Measurements from ENCODE around the gene DISC1. TPM values are rescaled to one million over a fixed set of nuclear protein-coding genes. Genes with fewer than 3 reads are reported as not detected.

DISC1 gene
- total RNA-seq, 1 experiment from 2014 or later = 2.1 TPM

DNA sequence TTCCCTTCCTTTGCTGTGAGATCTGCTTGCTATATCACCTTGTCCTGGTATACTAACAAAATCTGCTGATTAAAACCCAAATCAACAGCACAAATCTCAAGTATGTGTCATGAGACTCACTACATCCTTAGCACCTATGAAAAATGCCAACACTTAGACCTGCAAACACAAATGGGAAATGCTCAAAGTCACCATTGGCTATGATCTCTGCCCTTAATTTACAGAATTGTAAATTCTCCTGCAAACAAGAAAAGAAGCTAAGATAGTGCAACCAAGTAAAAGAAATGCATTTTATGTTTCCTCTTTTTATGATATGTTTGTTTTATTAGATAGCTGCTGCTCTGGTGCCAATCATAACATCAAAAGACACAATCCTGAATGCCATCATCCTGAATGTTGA, 80.8 kb downstream of the DISC1 start:
- no peaks in the 10 kb centered on the region for H3K9me3 Mint-ChIP-seq (ENCODE audit: unreplicated experiment)
- POLR2A ChIA-PET = interaction anchor here (0.7 kb wide), 1 partner anchor 875 kb away, joined by 3 read pairs; no protein-coding TSS in a partner anchor
- no peaks in the 10 kb centered on the region for H3K36me3 Mint-ChIP-seq (ENCODE audit: insufficient read depth, unreplicated experiment)
- peaks cover 32% of the 10 kb centered on the region for H3K27me3 Mint-ChIP-seq (ENCODE audit: insufficient read depth, unreplicated experiment)
- no TSS peak for BruUV-seq (replicated peaks)
- DNase-seq (ENCODE audit: unreplicated experiment) = no peak
- no peak for TF ChIP-seq CTCF (IDR thresholded peaks at IDR 0.05; ENCODE audit: unreplicated experiment)
- CTCF ChIA-PET = interaction anchor here (0.7 kb wide), 1 partner anchor 15 kb away, joined by 3 read pairs; no protein-coding TSS in a partner anchor
- no peak overlapping the region for H3K4me3 Mint-ChIP-seq (ENCODE audit: unreplicated experiment)
- H3K27ac Mint-ChIP-seq (ENCODE audit: low read depth, unreplicated experiment) = no peak overlapping the region
- peaks cover 15% of the 10 kb centered on the region for H3K4me1 Mint-ChIP-seq (ENCODE audit: insufficient read depth, unreplicated experiment)
- intact Hi-C loops (cut with micrococcal nuclease) = no loop called here

DNA sequence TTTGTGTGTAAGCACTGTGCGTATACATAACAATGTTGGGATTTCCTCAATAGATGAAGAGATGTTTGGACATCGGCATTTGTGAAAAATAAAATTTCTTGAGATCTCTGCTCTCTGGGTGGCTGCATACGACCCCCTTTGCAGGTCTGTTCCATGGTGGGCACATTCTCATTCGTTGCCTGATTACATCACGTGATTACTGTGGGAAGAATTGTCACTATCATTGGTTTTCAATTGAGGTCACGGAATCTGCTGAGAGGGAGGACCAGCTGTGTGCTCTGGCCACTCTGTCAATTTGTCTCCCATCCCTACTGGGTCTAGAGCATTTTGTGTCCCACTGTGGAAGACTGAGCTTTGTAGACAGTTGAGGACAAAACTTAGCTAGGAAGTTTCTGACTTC, 81.8 kb downstream of the DISC1 start:
- Mint-ChIP-seq H3K27ac (ENCODE audit: low read depth, unreplicated experiment) (no peak overlapping the region), H3K9me3 (ENCODE audit: unreplicated experiment) (no peaks in the 10 kb centered on the region), H3K4me3 (ENCODE audit: unreplicated experiment) (no peak overlapping the region), H3K36me3 (ENCODE audit: insufficient read depth, unreplicated experiment) (no peaks in the 10 kb centered on the region), H3K4me1 (ENCODE audit: insufficient read depth, unreplicated experiment) (peaks cover 9% of the 10 kb centered on the region), H3K27me3 (ENCODE audit: insufficient read depth, unreplicated experiment) (peaks cover 42% of the 10 kb centered on the region)
- ChIA-PET POLR2A (interaction anchor here (1.8 kb wide), 1 partner anchor 11 kb away, joined by 5 read pairs; no protein-coding TSS in a partner anchor), CTCF (interaction anchor here (0.6 to 1.2 kb wide), 4 partner anchors 18 to 610 kb away, joined by 3 to 6 read pairs (median 4); no protein-coding TSS in a partner anchor)
- no peak for DNase-seq (ENCODE audit: unreplicated experiment)
- no peak for TF ChIP-seq CTCF (IDR thresholded peaks at IDR 0.05; ENCODE audit: unreplicated experiment)
- BruUV-seq (replicated peaks) = no TSS peak
- intact Hi-C loops (cut with micrococcal nuclease) = no loop called here

DNA sequence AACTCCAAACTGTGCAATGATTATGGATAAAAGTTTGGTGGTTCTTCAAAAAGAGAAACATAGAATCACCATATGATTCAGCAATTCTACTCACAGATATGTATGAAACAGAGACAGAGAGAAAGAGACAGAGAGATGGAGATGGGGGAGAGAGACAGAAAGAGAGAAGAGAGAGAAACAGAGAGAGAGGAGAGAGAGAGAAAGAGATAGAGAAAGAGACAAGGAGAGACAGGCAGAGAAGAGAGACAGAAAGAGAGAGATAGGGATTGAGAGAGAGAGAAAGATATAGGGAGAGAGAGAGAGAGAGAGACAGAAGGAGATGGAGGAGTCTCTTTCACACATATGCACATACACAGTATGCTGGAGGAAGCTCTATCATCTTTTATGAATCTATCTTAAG, 87.8 kb downstream of the DISC1 start:
- Mint-ChIP-seq H3K4me3 (ENCODE audit: unreplicated experiment) (no peak overlapping the region), H3K4me1 (ENCODE audit: insufficient read depth, unreplicated experiment) (no peaks in the 10 kb centered on the region), H3K9me3 (ENCODE audit: unreplicated experiment) (no peaks in the 10 kb centered on the region), H3K27me3 (ENCODE audit: insufficient read depth, unreplicated experiment) (peaks cover 42% of the 10 kb centered on the region), H3K27ac (ENCODE audit: low read depth, unreplicated experiment) (no peak overlapping the region), H3K36me3 (ENCODE audit: insufficient read depth, unreplicated experiment) (no peaks in the 10 kb centered on the region)
- intact Hi-C loops (cut with micrococcal nuclease) = no loop called here
- TF ChIP-seq CTCF (IDR thresholded peaks at IDR 0.05; ENCODE audit: unreplicated experiment) = no peak
- ChIA-PET POLR2A (interaction anchor here (0.6 to 1.6 kb wide), 2 partner anchors 11 to 116 kb away, joined by 3 to 6 read pairs; no protein-coding TSS in a partner anchor), CTCF (interaction anchor here (3.1 kb wide), 1 partner anchor 10 kb away, joined by 17 read pairs; no protein-coding TSS in a partner anchor)
- BruUV-seq (replicated peaks) = no TSS peak
- no peak for DNase-seq (ENCODE audit: unreplicated experiment)

- intact Hi-C loops (cut with micrococcal nuclease) = no loop called here
- CTCF ChIA-PET = interaction anchor here (0.6 to 3.1 kb wide), 3 partner anchors 9 to 473 kb away, joined by 3 to 17 read pairs (median 3); no protein-coding TSS in a partner anchor
- Mint-ChIP-seq H3K36me3 (ENCODE audit: insufficient read depth, unreplicated experiment) (no peaks in the 10 kb centered on the region), H3K9me3 (ENCODE audit: unreplicated experiment) (no peaks in the 10 kb centered on the region), H3K4me3 (ENCODE audit: unreplicated experiment) (no peak overlapping the region), H3K4me1 (ENCODE audit: insufficient read depth, unreplicated experiment) (no peaks in the 10 kb centered on the region), H3K27me3 (ENCODE audit: insufficient read depth, unreplicated experiment) (peaks cover 42% of the 10 kb centered on the region), H3K27ac (ENCODE audit: low read depth, unreplicated experiment) (no peak overlapping the region)
- TF ChIP-seq CTCF (IDR thresholded peaks at IDR 0.05; ENCODE audit: unreplicated experiment) = no peak
- no TSS peak for BruUV-seq (replicated peaks)
- no peak for DNase-seq (ENCODE audit: unreplicated experiment)
- POLR2A ChIA-PET = interaction anchor here (0.6 to 1.6 kb wide), 2 partner anchors 10 to 1179 kb away, joined by 3 to 6 read pairs; no protein-coding TSS in a partner anchor
These were observed 89.5 kb downstream of the DISC1 start for GRCh38 chr1:231715816-231716722.

Measured in MCF 10A (cell line).